SU-DHL-6 (cell line): ENCODE measurements around the gene ASB15.

Source experiments
- EZH2phosphoT487 ChIP-seq: fragments of 200-600 bp; sonication (generic), shearing (Covaris generic); conservative IDR thresholded peaks from 2 replicates; pipeline ENCODE4 v1.6.1; 2018; ENCODE audit warnings: mild to moderate bottlenecking, antibody characterized with exemption, low read length, moderate library complexity, mixed read lengths
- TF ChIP-seq, protein P1 (sequence below): fragments of 200-600 bp; sonication (generic); IDR thresholded peaks from one replicate; pipeline ENCODE4 v1.5.1; 2017; ENCODE audit warnings: antibody characterized with exemption, mild to moderate bottlenecking, low read length, moderate library complexity; ENCODE audit not compliant: insufficient read depth, poor library complexity, severe bottlenecking

DNA sequence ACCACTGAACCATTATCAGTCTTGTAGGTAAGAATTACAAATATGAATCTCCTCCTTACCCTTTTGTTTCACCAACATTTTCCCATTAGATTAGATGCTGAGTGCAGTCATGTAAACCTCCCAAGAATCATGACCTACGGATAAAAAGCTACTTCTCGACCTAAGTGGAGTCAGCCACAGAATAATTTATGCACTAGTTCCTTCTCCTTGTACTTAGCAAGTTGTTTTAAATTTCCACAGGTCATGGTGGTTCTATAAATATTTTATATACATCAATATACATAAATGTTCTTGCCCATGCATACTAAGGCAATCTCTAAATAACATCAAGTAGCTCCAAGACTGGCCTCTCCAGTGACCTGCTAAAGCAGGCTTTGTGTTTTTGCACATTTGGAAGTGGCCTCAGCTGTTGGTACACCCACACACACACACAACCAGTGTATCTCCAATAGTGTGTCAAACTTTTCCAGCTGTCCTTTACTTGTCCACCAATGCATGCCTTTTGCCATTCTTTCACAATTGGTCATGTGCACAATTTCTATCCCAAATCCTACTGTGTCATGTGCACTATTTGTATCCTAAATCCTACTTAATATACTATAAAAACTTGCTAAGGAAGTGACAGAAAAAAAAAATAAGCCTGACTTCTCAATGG, 75.6 kb downstream of the ASB15 start:
- TF ChIP-seq, protein P1, sequence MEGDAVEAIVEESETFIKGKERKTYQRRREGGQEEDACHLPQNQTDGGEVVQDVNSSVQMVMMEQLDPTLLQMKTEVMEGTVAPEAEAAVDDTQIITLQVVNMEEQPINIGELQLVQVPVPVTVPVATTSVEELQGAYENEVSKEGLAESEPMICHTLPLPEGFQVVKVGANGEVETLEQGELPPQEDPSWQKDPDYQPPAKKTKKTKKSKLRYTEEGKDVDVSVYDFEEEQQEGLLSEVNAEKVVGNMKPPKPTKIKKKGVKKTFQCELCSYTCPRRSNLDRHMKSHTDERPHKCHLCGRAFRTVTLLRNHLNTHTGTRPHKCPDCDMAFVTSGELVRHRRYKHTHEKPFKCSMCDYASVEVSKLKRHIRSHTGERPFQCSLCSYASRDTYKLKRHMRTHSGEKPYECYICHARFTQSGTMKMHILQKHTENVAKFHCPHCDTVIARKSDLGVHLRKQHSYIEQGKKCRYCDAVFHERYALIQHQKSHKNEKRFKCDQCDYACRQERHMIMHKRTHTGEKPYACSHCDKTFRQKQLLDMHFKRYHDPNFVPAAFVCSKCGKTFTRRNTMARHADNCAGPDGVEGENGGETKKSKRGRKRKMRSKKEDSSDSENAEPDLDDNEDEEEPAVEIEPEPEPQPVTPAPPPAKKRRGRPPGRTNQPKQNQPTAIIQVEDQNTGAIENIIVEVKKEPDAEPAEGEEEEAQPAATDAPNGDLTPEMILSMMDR, result no peak
- no peak for TF ChIP-seq EZH2phosphoT487
